HepG2 (cell line): ENCODE measurements around the gene EIF6. TPM values are rescaled to one million over a fixed set of nuclear protein-coding genes. Genes with fewer than 3 reads are reported as not detected.

Experiments
- CCDC6 ChIP-seq: sonication (generic); formaldehyde crosslinking; IDR thresholded peaks from 2 replicates; pipeline ENCODE4 v1.8.1; 2022; ENCODE audit warnings: mild to moderate bottlenecking, missing genetic modification reagents, moderate library complexity
- CEBPB ChIP-seq: IDR thresholded peaks from 2 replicates; pipeline ENCODE4 v1.6.1; 2011; ENCODE audit warnings: low read depth, low read length, improper control_type of control experiment, borderline replicate concordance
- FOXK1 ChIP-seq: sonication (generic); formaldehyde crosslinking; IDR thresholded peaks from 2 replicates; pipeline ENCODE4 v1.4.0; 2020; ENCODE audit warnings: low read depth, missing genetic modification reagents, borderline replicate concordance
- GABPA ChIP-seq, 2 experiments: IDR thresholded peaks; 2 replicates each; pipeline ENCODE4 v1.6.1; 2011 to 2016; ENCODE audit warnings: low read depth in 2 of 2, low read length in 1 of 2, missing biosample characterization in 1 of 2, missing genetic modification characterization in 1 of 2
- HMG20B ChIP-seq: conservative IDR thresholded peaks from 2 replicates; pipeline ENCODE4 v1.6.1; 2016; ENCODE audit warnings: missing genetic modification reagents, missing compliant biosample characterization
- MEIS2 ChIP-seq: sonication (generic); formaldehyde crosslinking; IDR thresholded peaks from 2 replicates; pipeline ENCODE4 v1.9.0; 2021; ENCODE audit warnings: mild to moderate bottlenecking, missing genetic modification reagents
- MTA1 ChIP-seq: sonication (generic); formaldehyde crosslinking; IDR thresholded peaks from 2 replicates; pipeline ENCODE4 v1.4.0; 2020; ENCODE audit warnings: missing genetic modification reagents, mild to moderate bottlenecking, borderline replicate concordance
- PAX8 ChIP-seq: sonication (generic); formaldehyde crosslinking; IDR thresholded peaks from 2 replicates; pipeline ENCODE4 v1.8.0; 2022; ENCODE audit warnings: mild to moderate bottlenecking, missing genetic modification reagents, borderline replicate concordance
- PHB2 ChIP-seq: fragments of 450-650 bp; IDR thresholded peaks from 2 replicates; pipeline ENCODE4 v1.6.1; 2018; ENCODE audit not compliant: partially characterized antibody
- PTBP1 ChIP-seq: fragments of 200-400 bp; formaldehyde crosslinking; IDR thresholded peaks from 2 replicates; pipeline ENCODE4 v1.6.1; 2018; ENCODE audit warnings: low read length, low read depth; ENCODE audit not compliant: poor library complexity, severe bottlenecking
- ZNF3 ChIP-seq: IDR thresholded peaks from 2 replicates; pipeline ENCODE4 v1.7.0; 2017; ENCODE audit warnings: inconsistent platforms
- ZNF33B ChIP-seq: sonication (generic); formaldehyde crosslinking; IDR thresholded peaks from 2 replicates; pipeline ENCODE4 v1.5.1; 2020; ENCODE audit warnings: mild to moderate bottlenecking, missing genetic modification reagents
- ZNF350 ChIP-seq: sonication (generic); formaldehyde crosslinking; IDR thresholded peaks from 2 replicates; pipeline ENCODE4 v1.4.0; 2020; ENCODE audit warnings: mild to moderate bottlenecking, low read depth, missing genetic modification reagents, borderline replicate concordance
- polyA plus RNA-seq, 8 experiments: library from polyadenylated mRNA; depleted of rRNA in 3 of 8; stranded (reverse) in 7 of 8; unstranded in 1 of 8; fragments of >200 nt; fragmentation: Illumina TruSeq in 4 of 8; extraction: Trizol in 4 of 8; gene quantifications; 2 replicates each; pipeline versions ENCODE4 v1.2.1 to v1.2.3, GENCODE V29; 2011 to 2016; ENCODE audit warnings: low read depth in 4 of 8, missing spikeins in 1 of 8, mixed read lengths in 1 of 8; ENCODE audit not compliant: insufficient read depth in 1 of 8
- total RNA-seq, 5 experiments: library from RNA; depleted of rRNA; stranded (reverse); fragments of >200 nt; fragmentation: Illumina TruSeq; extraction: Trizol; gene quantifications; 2 replicates each; pipeline ENCODE4 v1.2.3, GENCODE V29; 2016; ENCODE audit warnings: low read depth in 1 of 5
- TF ChIP-seq, protein P1 (sequence below): sonication (generic); formaldehyde crosslinking; IDR thresholded peaks from 2 replicates; pipeline ENCODE4 v1.8.1; 2023; ENCODE audit warnings: mild to moderate bottlenecking, moderate library complexity, missing genetic modification reagents
- TF ChIP-seq, protein P2 (sequence below): sonication (generic); formaldehyde crosslinking; IDR thresholded peaks from 2 replicates; pipeline ENCODE4 v1.4.0; 2020; ENCODE audit warnings: mild to moderate bottlenecking, missing genetic modification reagents
- TF ChIP-seq, protein P3 (sequence below): sonication (generic); formaldehyde crosslinking; IDR thresholded peaks from 2 replicates; pipeline ENCODE4 v1.5.0; 2020; ENCODE audit warnings: missing genetic modification reagents
- TF ChIP-seq, protein P4 (sequence below): sonication (generic); formaldehyde crosslinking; IDR thresholded peaks from 2 replicates; pipeline ENCODE4 v1.5.1; 2020; ENCODE audit warnings: missing genetic modification reagents, mild to moderate bottlenecking, borderline replicate concordance
- TF ChIP-seq, protein P5 (sequence below): IDR thresholded peaks from 2 replicates; pipeline ENCODE4 v1.6.1; 2012; ENCODE audit warnings: low read depth, low read length, improper control_type of control experiment
- TF ChIP-seq, protein P6 (sequence below): sonication (generic); formaldehyde crosslinking; conservative IDR thresholded peaks from 2 replicates; pipeline ENCODE4 v1.5.0; 2020; ENCODE audit warnings: missing genetic modification reagents

The EIF6 gene
- total and polyA plus RNA-seq, 2 of the 13 experiments (the other 11 are each of a cell fraction or from before 2014, with no cell fraction given): 462 to 466 TPM

DNA sequence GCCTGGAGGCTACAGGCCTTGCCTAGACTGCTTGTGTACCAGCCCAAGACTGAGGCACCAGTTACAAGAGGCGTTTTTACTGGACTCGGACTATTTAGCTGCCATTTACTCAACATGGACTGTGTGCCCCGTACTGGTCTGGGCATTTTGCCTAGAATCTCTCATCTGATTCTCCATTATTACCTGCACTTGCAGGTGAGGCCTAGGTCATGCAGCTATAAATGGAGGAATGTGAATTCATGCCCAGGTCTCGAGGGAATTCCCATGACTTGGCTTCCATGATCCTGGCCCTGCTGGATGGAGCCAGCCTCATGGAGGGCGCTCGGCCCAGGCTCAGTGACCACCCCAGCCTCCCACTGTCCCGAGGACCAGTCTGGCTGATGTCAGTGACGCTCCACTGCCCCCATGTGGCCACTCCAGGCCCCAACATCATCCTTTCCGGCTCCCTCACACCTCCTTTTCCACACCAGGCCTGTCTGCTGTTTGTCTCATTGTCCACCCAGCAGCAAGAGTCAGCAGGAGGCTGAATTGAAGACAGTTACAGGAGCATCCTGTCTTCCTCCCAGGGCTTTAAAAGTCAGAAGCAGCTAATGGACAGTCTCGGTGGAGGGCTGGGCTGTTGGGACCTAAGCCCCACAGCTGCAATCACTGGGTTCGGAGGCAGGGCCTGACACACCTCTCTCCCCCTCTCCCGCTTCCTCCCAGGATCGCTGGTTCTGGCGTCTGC, 15.4 kb downstream of the EIF6 start (continued):
- TF ChIP-seq, protein P1, sequence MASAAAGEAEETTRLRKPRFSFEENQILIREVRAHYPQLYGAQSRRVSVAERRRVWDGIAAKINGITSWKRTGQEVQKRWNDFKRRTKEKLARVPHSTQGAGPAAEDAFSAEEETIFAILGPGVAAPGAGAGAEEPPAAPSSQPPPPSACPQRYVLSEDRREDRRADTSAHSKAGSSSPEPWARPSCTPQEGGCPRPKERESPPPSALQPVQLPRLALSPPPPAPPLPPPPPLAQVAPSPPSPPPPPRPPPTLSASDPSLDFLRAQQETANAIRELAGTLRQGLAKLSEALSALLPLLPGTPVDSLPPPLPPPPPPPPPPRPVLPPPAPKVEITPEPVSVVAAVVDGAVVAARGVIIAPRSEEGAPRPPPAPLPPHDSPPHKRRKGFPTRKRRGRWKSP (CRISPR knock-in tag): no peak; the same call in 1 of the 2 replicates
- TF ChIP-seq, protein P2, sequence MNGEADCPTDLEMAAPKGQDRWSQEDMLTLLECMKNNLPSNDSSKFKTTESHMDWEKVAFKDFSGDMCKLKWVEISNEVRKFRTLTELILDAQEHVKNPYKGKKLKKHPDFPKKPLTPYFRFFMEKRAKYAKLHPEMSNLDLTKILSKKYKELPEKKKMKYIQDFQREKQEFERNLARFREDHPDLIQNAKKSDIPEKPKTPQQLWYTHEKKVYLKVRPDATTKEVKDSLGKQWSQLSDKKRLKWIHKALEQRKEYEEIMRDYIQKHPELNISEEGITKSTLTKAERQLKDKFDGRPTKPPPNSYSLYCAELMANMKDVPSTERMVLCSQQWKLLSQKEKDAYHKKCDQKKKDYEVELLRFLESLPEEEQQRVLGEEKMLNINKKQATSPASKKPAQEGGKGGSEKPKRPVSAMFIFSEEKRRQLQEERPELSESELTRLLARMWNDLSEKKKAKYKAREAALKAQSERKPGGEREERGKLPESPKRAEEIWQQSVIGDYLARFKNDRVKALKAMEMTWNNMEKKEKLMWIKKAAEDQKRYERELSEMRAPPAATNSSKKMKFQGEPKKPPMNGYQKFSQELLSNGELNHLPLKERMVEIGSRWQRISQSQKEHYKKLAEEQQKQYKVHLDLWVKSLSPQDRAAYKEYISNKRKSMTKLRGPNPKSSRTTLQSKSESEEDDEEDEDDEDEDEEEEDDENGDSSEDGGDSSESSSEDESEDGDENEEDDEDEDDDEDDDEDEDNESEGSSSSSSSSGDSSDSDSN (CRISPR knock-in tag): peak; percentile 55
- TF ChIP-seq CCDC6 (CRISPR knock-in tag): peak; percentile 75; the same call in 1 of the 2 replicates
- peak; percentile 33; the same call in 1 of the 2 replicates for TF ChIP-seq FOXK1 (CRISPR knock-in tag)
- TF ChIP-seq GABPA (IDR thresholded peaks at IDR 0.05; ENCODE audit: low read depth, low read length): no peak
- TF ChIP-seq GABPA (CRISPR knock-in tag; IDR thresholded peaks at IDR 0.05; ENCODE audit: low read depth): 0 out of 2 replicates have a peak, but pooled peaks have one; percentile 23
- TF ChIP-seq MTA1: no peak
- TF ChIP-seq PTBP1: no peak
- TF ChIP-seq, protein P3, sequence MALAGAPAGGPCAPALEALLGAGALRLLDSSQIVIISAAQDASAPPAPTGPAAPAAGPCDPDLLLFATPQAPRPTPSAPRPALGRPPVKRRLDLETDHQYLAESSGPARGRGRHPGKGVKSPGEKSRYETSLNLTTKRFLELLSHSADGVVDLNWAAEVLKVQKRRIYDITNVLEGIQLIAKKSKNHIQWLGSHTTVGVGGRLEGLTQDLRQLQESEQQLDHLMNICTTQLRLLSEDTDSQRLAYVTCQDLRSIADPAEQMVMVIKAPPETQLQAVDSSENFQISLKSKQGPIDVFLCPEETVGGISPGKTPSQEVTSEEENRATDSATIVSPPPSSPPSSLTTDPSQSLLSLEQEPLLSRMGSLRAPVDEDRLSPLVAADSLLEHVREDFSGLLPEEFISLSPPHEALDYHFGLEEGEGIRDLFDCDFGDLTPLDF: no peak
- TF ChIP-seq, protein P4, sequence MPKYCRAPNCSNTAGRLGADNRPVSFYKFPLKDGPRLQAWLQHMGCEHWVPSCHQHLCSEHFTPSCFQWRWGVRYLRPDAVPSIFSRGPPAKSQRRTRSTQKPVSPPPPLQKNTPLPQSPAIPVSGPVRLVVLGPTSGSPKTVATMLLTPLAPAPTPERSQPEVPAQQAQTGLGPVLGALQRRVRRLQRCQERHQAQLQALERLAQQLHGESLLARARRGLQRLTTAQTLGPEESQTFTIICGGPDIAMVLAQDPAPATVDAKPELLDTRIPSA (CRISPR knock-in tag): no peak
- TF ChIP-seq, protein P5, sequence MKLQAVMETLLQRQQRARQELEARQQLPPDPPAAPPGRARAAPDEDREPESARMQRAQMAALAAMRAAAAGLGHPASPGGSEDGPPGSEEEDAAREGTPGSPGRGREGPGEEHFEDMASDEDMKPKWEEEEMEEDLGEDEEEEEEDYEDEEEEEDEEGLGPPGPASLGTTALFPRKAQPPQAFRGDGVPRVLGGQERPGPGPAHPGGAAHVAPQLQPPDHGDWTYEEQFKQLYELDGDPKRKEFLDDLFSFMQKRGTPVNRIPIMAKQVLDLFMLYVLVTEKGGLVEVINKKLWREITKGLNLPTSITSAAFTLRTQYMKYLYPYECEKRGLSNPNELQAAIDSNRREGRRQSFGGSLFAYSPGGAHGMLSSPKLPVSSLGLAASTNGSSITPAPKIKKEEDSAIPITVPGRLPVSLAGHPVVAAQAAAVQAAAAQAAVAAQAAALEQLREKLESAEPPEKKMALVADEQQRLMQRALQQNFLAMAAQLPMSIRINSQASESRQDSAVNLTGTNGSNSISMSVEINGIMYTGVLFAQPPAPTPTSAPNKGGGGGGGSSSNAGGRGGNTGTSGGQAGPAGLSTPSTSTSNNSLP: 0 out of 2 replicates have a peak, but pooled peaks have one; percentile 28
- no peak for TF ChIP-seq ZNF3 (CRISPR knock-in tag)
- TF ChIP-seq ZNF350 (CRISPR knock-in tag): no peak
- no peak for TF ChIP-seq PHB2
- TF ChIP-seq, protein P6, sequence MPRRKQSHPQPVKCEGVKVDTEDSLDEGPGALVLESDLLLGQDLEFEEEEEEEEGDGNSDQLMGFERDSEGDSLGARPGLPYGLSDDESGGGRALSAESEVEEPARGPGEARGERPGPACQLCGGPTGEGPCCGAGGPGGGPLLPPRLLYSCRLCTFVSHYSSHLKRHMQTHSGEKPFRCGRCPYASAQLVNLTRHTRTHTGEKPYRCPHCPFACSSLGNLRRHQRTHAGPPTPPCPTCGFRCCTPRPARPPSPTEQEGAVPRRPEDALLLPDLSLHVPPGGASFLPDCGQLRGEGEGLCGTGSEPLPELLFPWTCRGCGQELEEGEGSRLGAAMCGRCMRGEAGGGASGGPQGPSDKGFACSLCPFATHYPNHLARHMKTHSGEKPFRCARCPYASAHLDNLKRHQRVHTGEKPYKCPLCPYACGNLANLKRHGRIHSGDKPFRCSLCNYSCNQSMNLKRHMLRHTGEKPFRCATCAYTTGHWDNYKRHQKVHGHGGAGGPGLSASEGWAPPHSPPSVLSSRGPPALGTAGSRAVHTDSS (CRISPR knock-in tag): no peak
- 0 out of 2 replicates have a peak, but pooled peaks have one; percentile 28 for TF ChIP-seq PAX8 (CRISPR knock-in tag)
- no peak for TF ChIP-seq CEBPB
- peak; percentile 89; the same call in 1 of the 2 replicates for TF ChIP-seq ZNF33B
- no peak for TF ChIP-seq MEIS2
- no peak for TF ChIP-seq HMG20B (CRISPR knock-in tag)
